NCI-H1105 treated with DMSO at 0.1 percent for 48 hours (cell line): ENCODE results near the gene TTC39A.
A peak's percentile ranks its signal among the peaks of the same experiment; 100 is the strongest.

Experiments used
- DNase-seq: peaks from one replicate; lab custom pipeline; 2025; lab: John Stamatoyannopoulos, UW

TTC39A gene

DNA sequence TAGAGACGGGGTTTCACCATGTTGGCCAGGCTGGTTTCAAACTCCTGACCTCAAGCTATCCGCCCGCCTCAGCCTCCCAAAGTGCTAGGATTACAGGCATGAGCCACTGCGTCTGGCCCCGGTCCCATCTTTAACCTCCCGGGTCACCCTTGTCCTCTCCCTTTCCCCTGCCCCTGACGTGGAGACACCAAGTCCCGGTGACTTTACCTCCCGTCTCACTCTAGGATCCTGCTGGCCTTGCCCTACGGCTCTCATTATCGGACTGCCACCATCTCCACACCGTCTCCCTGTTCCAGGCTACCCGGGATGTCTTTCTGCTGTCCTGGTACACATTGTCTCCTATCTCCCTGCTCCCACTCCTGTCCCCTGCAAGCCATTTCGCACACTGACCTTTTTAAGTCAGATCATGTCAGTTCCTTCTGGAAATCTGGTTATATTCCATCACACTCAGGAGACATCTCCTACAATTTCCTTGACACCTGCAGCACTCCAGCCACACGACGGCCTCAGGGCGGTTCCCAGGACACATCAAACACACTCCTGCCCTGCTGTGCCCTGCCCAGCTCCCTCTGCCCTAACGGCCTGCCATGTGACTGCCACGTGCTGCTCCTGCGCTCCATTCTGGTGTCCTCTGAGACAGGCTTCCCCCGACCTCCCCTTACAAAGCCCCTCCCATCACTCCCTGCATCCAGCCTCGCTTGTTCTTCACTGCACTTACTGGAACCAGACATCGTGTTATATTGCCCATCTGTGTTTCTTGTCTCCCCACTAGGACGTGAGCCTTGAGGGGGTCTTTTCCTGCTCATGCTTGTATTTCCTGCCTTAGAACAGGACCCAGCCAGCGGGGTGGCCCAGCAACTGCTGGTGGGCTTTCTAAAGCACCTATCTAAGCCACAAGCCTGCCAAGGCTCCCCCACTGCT lies 32.7 kb downstream of the TTC39A start:
- no peak for DNase-seq

DNA sequence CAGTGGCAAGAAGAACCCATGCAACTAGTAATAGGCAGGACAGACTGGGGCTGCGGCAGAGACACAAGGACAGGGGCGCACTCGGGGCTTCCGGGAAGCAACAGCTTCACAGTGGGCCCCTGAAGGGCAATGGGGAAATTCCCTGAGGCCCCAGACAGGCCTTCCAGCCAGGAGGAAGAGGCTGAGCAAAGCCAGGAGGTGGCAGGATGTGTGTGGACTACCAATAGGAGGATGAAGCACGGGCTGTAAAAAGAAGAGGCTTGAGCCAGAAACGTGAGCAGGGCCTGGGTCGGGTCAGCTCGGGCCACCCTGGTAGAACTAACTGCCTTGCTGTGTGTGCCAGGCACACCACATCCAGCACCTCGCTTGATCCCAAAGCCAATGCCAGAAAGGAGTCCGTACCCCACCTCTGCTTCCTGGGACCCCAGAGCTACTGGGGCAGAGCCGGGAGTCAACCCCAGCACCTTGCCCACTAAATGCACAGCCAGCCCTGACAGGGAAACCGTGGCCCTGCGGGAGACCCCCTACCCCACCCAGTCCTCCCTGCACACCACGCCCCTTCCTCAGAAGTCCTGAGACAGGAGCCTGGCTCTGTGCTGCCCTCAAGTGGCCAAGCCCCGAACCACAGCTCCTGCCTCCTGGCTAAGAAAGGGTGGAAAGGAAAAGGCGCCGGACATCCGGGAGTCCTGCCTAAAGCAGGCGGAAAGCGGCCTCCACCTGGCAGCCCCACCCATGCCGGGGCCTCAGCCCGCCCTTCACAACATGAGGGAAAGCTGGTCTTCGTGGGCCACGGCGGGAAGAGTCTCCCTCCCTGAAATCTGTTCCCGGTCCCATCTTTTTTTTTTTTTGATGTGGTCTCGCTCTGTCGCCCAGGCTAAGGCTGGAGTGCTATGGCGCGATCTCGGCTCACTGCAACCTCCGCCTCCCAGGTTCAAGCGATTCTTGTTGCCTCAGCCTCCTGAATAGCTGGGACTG lies 33.7 kb downstream of the TTC39A start:
- peak; percentile 68 for DNase-seq

DNA sequence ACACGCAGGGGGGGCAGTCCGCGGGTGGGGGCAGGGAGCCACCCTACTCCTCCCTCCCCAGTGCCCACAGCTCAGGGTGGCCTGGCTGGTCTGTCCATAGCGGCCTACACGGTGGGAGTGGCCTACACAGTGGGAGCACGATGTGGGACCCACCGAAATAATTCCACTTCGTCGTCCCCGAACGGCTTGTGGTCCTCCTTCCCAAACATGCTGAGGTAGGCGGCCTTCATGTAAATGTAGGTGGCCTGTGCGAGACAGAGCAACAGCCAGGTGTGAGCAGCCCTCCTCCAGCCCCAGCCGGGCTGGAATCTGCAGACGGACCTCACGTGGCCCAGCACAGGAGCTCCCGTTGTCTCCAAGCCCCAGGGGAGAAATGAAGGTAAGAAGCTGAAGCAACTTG lies 34.4 kb downstream of the TTC39A start:
- no peak for DNase-seq

DNA sequence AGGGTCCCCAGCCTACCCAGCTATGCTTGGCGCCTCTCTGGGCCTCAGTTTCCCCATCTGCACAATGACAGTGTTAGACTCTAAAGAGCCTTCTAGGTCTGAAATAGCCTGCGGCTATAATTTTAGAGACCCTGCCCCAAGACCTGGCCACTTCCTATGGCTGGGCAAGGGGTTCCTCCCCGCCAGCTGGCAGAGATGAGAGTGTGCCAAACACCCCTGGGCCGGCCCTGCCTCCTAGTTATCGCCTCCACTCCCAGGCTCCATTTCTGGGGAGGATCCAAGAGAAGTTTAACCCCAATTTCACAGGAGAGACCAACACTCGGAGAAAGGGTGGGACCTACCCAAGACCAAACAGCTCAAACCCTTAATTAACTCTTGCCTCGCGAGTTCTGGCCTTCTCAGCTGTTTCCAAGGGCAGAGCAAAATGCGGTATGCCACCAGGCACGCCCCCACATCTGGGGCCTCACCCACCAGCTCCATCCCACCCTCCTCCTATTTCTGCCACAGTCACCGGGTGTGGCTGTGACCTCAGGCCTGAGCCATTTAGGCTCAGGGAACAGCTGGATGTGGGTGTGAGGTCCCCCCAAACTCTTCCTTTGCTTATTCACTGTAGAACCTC lies 35.7 kb downstream of the TTC39A start:
- DNase-seq: no peak

DNA sequence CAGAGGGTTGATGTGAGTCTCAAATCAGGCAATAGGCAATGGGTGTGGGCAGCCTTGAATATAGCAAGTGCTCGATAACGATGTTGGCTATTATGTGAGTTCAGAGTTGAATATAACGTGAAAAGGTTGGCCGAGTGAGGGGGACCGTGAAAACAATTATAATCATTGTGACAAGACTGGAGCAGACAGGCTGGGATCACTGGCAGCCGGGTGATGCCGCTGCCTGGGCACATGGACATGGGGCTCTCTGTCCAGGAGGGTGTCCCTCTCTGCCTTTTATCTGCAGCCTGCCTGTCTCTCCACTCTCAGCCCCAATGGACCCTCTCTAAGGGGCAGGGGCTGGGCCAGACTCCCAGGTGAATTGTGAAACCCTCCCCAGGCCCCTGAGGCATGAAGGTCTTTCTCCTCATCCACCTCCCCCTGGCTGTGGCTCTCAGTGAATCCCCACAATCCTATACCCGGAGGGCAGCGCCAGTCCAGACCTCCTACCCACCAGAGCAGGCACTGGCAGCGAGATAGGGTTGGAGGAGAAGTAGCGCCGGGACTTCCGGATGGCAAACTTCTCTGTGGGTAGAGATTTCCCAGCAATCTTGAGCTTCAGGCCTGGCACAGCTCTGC lies 36.4 kb downstream of the TTC39A start:
- no peak for DNase-seq

DNA sequence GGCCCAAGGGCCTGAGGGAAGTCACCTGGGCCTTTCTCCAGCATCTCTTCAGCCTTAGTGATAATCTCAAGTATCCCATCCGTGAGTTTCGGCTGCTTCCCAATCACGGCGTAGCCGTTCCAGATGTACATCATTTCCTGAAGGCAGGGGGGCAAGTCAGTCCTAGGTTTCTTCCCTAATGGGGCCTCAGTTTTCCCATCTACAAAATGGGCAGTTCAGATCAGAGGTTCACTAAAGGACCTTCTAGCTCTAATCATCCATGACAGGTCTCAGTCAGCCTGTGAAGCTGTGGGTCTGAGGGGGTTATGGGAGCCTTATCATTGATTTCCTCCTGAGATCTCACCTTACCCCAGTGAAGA lies 39.9 kb downstream of the TTC39A start:
- DNase-seq: no peak

DNA sequence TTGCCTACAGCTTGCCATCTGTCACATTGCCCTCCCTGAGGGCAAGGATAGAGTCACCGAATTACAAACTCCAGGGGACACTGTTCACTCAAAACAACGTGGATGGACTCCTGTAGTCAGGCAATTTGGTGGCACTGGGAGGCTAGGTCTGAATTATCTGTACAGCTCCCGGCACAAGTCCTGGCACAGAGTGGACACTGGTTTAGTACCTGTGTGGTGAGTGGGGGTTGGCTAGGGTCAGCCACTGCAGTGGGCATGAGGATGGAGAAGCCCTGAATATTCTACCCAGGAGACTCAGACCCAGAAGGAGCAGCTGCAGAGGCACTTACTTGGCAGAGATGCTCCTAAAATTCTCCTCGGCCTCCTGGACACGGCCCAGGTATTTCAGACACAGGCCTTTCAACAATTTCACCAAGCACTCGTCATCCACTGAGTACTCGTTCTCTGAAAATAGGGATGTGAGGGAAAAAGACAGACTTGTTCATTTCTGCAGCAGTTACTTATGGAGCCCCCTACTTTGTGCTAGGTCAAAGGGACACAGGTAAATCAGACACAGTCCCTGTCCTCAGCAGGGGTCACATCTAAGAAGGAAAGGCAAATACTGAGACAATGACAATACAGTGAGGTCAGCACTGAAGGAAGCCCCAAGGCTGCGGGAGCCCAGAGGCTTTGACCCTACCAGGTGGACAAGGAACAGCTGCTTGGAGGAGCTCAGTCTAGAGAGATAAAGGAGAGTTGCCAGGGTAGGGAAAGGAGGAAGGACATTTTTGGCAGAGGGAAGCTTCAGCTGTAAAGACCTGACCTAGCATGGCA lies 40.5 kb downstream of the TTC39A start:
- no peak for DNase-seq

DNA sequence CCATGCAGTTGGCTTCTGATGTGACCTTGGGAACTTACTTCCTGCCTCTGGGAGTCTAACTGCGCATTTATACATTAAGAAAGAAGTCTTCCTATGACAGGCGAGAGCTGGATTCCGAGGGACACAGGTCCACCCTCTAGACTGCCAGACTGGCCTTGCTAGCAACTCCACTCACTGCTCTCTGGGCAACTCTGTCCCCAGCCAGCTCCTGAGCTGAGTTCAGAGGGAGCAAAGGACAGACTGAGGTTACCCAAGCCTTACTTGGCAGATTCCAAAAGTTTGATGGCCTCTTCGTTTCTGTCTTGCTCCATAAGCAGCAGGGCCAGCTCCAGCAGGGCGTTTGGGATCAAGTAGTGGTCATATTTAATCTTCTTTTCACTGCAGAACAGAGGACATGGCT lies 41.8 kb downstream of the TTC39A start:
- no peak for DNase-seq

DNA sequence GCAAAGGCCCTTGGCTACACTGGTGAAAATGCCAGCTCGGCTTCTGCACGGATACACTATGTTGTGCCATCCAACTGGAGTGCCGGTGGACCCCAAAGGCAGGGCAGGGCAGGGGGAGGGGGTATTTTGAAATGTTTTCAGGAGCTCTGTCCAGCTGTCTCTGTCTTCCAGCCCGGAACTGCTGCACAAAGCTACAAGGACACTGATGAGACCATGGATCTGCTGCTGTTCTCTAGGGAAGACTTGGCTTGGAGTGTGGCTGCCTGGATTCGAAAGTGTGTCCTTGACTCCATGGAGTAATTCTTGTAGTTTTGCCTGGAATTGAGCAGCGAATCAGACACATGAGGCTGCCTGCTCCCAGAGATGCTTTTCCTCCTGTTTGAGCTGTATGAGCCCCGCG lies 42.4 kb downstream of the TTC39A start:
- no peak for DNase-seq

DNA sequence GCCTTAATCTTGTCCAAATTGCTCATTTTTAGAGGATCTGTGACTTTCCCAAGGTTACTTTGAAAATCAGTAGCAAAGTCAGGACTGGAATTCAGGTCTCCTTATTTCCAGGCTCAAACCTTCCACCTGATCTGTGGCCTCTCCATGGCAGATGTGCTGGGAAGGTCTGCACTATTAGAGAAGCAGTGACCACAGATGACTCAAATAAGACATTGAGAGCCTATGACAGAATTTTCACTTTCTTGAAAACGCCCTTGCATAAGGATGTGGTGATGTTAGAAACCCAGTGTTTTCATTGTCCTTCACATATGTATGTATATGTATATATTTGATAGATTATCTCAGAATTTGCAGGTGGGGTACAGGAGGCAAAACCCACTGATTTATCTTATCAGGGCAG lies 45.3 kb downstream of the TTC39A start:
- no peak for DNase-seq

DNA sequence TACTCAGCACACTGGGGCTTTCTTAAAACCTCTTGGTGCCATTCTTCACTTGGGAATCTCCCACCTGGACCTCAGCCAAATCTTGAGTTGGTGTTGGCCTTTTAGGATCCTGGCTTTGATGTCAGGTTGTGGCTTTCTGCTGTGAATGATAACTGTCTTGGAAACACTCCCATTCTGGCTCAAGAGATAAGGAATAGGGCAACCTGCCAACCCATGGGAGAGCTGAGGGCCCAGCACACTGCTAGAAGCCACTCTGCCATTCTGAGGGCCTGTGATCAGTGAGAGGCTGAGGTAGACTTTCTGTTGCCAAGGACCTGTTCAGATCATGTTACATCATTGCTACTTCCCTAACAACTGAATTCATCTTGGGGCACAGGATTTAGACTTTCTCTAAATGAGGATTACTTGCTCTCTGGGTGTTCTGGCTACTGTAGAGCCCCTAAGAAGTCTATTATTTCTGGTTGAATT lies 45.8 kb downstream of the TTC39A start:
- peak; percentile 97 for DNase-seq

DNA sequence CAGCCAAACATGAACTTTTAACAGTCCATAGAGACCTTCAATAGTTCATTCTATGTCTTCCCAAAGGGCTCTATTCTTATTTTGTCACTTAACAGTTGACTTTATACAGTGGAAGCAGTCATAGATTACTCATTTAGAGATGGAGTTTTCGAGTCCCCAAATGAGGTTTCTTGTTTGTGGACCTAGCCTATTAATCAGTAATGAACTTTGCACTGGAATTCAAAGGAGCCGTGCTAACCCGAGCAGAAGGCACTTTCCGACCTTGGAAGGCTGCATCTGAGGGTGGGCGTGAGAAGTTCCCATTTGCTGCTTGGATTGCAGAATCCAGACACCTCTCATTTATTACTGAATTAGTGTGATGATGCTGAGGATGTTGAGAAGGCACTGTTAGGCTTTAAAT lies 46.4 kb downstream of the TTC39A start:
- DNase-seq: no peak

DNA sequence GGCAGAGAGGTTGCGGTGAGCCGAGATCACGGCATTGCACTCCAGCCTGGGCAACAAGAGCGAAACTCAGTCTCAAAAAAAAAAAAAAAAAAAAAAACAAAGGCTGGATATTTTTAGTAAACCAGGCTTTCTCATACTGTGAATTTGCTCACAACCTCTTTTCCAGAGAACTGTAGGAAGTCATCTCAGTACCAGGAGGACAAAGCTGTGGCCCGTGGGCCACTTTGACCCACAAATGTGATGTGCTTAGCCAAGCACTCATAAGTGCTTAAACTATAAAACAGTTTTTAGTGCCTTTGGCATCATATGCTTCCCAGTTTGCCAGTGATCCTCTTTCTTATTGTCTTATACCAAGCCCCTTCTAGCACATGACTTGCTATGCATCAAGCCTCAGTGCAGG lies 47.8 kb downstream of the TTC39A start:
- no peak for DNase-seq

DNA sequence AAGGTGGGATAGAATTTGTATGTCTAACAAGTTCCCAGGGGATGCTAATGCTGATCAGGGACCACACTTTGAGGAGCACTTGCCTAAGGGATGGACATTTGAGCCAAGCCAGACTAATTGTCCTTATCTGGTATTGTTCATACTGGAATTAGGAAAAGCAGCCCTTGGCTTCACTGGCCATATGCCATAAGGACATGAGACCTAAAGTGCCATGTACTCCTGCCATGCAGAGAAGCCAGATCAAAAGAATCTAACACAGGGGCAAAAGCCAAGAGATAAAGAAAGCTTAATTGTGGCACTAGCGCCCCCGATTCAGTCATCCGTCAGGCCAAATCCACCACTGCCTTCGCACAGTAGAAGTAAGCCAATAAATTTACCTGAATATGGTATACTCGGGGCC lies 48.6 kb downstream of the TTC39A start:
- no peak for DNase-seq

DNA sequence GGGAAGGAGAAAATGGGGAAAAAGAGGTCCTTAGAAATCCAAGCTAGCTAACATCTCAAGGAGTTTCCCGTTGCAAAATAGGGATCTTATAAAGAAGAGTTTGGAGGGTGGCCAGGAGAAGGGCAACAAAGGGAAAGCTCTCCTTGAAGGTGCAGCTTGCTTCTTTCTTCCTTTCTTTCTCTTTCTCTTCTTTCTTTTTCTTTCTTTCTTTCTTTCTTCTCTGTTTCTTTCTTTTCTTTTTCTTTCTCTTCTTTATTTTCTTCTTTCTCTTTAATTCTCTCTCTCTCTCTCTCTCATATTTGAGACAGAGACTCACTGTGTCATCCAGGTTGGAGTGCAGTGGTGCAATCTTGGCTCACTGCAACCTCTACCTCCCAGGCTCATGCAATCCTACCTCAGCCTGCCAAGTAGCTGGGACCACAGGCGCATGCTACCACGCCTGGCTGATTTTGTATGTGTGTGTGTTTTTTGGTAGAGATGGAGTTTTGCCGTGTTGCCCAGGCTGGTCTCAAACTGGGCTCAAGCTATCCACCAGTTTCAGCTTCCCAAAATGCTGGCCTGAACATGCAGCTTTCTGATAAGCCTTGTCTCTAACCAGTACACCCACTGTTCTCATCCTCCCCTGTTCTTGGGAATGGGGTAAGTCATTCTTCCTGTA lies 49.9 kb downstream of the TTC39A start:
- DNase-seq: no peak

DNA sequence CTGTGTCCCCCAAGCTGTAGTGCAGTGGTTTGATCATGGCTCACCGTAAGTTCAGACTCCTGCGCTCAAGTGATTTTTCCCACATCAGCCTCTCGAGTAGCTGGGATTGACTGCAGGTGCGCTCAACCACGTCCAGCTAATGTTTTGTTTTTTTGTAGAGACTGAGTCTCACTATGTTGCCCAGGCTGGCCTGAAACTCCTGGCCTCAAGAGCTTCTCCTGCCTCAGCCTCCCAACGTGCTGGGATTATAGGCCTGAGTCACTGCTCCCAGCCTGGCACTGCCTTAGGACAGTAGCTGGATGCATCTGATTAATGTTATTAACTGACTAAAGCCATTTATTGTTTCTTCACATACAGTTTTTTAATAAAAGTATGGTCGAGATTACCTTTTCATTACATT lies 54.1 kb downstream of the TTC39A start:
- DNase-seq: no peak

DNA sequence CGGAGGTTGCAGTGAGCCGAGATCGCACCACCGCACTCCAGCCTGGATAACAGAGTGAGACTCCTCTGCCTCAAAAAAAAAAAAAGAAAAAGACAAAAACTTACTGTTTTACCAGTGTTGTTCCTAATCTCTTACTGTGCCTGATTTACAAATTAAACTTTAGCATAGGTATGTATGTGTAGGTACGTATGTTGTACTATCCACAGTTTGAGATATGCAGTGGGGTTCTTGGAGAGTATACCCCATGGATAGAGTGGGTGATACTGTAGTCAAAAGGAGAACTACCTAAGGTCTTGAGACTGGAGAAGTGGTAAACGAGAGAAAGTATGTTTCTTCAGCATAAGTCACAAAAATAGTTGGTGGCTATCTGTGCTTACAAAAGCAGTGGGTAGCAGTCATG lies 55.7 kb downstream of the TTC39A start:
- DNase-seq: no peak

DNA sequence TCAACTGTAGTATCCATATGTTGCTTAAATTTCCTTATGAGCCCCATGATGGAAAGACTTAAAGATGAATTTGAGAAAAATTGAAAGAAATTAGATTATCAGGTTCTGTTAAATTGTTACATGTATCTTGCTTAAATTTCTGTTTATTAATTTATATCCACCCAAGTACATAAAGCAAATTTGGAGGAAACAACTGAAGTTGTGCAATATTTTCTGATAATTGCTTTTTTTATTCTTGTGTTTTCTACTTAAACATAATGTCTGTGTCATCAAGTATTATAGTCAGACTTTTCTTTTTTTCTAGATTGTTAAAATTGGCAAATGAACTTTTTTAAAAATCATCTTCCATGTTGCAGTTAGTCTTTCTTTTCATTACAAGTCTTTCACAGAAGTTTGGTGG lies 57.4 kb downstream of the TTC39A start:
- no peak for DNase-seq

DNA sequence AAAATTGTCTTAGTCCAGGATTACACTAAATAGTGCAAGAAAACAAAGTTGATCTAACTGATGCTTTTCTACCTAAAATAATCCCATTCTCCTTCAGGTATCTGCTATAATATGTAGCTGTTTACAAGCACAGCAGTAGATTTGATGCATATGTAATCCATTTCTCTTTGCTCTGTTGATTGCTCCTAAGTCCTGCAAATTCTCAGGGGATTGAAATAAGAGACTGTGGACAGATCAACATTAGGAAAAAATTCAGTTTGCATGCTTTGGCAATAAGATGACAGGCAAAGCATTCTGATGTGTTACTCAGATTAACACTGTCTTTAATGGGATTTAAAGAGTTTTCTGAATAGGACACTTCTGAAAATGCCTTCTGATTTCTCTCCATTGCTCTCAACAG lies 59.6 kb downstream of the TTC39A start:
- no peak for DNase-seq

DNA sequence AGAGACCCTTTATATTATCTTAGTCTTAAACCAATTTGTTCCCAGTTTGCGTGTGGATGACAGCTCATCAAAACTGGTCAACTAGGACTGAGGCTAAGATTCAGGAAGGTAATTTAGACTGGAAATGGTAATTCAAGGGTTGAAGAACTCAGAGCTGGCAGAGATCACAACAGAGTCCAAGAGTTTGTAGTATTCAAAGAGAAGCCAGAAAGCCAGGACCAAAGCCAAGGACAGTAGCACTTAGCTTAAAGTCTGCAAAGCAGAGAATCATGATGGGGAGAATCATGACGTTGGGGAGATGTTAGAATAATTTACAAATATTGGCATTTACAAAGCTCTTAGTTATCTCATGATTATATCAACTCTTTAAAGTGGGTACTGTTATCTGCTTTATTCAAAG lies 61.7 kb downstream of the TTC39A start:
- DNase-seq: no peak

DNA sequence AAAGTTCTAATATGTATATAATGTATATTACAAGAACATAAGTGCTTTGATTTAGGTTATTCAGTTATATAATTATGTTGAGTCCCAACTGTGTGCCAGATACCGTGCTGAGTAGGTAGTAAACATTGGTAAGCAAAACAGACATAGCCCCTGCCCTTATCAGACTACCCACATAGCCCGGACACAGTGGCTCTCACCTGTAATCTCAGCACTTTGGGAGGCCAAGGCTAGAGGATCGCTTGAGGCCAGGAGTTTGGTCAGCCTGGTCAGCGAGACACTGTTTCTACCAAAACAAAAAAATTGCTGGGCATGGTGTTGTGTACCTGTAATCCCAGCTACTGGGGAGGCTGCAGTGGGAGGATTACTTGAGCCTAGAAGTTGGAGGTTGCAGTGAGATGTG lies 63.6 kb downstream of the TTC39A start:
- DNase-seq: no peak
